ENCODE measurements around the gene RAVER2.

DNA sequence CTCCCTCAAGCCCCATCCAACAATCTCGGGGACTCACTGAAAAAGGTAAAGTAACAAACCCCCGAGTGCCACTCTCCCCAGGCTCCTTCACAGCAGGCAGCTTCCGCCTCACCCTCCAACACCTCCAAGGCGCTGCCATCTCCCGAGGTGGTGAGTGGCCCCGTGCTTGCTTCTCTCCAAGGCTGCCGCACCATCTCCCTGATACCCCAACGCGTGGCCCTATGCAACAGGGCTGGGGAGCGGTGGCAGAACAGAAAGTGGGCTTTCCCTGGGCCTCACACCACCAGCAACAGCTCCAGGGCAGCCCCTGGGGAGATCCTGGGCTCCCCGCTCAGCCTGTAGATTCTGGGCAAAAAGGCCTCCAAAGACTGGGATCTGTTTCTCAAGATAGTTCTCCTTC, 105.1 kb downstream of the RAVER2 start:
- TF ChIP-seq SIN3A (IDR thresholded peaks at IDR 0.05; ENCODE audit: borderline replicate concordance, insufficient read depth, low read depth, low read length): no peak
- TF ChIP-seq, protein P1, sequence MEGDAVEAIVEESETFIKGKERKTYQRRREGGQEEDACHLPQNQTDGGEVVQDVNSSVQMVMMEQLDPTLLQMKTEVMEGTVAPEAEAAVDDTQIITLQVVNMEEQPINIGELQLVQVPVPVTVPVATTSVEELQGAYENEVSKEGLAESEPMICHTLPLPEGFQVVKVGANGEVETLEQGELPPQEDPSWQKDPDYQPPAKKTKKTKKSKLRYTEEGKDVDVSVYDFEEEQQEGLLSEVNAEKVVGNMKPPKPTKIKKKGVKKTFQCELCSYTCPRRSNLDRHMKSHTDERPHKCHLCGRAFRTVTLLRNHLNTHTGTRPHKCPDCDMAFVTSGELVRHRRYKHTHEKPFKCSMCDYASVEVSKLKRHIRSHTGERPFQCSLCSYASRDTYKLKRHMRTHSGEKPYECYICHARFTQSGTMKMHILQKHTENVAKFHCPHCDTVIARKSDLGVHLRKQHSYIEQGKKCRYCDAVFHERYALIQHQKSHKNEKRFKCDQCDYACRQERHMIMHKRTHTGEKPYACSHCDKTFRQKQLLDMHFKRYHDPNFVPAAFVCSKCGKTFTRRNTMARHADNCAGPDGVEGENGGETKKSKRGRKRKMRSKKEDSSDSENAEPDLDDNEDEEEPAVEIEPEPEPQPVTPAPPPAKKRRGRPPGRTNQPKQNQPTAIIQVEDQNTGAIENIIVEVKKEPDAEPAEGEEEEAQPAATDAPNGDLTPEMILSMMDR (IDR thresholded peaks at IDR 0.05): no peak
- no peak for TF ChIP-seq POLR2AphosphoS5 (IDR thresholded peaks at IDR 0.05; ENCODE audit: low read depth, low read length)
- TF ChIP-seq, protein P2, sequence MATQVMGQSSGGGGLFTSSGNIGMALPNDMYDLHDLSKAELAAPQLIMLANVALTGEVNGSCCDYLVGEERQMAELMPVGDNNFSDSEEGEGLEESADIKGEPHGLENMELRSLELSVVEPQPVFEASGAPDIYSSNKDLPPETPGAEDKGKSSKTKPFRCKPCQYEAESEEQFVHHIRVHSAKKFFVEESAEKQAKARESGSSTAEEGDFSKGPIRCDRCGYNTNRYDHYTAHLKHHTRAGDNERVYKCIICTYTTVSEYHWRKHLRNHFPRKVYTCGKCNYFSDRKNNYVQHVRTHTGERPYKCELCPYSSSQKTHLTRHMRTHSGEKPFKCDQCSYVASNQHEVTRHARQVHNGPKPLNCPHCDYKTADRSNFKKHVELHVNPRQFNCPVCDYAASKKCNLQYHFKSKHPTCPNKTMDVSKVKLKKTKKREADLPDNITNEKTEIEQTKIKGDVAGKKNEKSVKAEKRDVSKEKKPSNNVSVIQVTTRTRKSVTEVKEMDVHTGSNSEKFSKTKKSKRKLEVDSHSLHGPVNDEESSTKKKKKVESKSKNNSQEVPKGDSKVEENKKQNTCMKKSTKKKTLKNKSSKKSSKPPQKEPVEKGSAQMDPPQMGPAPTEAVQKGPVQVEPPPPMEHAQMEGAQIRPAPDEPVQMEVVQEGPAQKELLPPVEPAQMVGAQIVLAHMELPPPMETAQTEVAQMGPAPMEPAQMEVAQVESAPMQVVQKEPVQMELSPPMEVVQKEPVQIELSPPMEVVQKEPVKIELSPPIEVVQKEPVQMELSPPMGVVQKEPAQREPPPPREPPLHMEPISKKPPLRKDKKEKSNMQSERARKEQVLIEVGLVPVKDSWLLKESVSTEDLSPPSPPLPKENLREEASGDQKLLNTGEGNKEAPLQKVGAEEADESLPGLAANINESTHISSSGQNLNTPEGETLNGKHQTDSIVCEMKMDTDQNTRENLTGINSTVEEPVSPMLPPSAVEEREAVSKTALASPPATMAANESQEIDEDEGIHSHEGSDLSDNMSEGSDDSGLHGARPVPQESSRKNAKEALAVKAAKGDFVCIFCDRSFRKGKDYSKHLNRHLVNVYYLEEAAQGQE (IDR thresholded peaks at IDR 0.05; ENCODE audit: insufficient read depth in 1 of 2, low read depth in 2 of 2, low read length in 1 of 2): no peak
